HTERT RPE-1 (cell line): ENCODE measurements around the gene ASB9.
"Not testable (repeated sequence)": the region's sequence is repeated elsewhere in the genome, so short reads cannot be mapped to it uniquely, and the experiment has no call there.

Experiments used
- in situ Hi-C: fragments of 300-500 bp; cut with MboI; formaldehyde crosslinking; loops from 4 replicates; pipeline ENCODE4 v1.14.3; 2020; ENCODE audit warnings: low sequenced_read_pairs

Gene ASB9, protein sequence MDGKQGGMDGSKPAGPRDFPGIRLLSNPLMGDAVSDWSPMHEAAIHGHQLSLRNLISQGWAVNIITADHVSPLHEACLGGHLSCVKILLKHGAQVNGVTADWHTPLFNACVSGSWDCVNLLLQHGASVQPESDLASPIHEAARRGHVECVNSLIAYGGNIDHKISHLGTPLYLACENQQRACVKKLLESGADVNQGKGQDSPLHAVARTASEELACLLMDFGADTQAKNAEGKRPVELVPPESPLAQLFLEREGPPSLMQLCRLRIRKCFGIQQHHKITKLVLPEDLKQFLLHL

GRCh38 chrX:15269618-15270521 is at the start of gene ASB9:
TSS of gene ASB9 (minus strand) at chrX:15270083. CDS start at chrX:15269874, 209 bp downstream.
- in situ Hi-C loops, result no loop called here

DNA sequence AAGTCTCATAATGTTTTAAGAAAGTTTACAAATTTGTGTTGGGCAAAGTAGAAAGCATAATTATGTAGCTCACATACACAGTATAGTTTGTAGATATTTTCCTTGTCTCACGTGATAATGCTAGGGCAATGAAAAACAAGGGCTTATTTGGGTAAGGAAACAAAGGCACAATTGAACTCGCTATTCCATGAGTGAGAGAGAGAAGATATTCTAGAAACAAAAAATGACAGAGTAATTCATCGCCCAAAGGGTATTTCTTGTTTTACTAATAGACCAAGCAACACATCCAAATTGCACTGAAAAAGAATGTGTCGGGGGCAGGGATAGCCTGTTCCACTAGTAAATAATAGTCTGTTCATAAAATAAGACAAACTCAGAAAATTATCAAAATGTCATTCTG is 49.2 kb upstream of the ASB9 start:
- in situ Hi-C loops, result no loop called here

DNA sequence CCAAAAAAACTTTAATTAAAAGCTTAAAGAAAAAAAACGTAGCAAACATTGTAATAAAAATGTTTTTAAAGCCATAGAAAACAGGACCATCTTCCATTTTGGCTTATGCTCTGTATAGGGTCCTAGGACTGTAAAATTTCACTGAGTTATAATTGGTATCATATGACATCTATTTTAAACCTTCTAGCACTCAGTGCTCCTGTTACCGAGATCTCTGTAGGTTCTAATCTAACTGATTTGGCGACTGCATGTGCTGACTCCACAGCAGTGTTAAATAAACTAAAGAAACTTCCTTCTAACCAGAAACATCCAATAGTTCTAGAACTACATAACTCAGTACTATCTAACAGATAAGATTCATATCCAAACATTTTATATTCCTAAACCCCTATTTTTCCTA is 45.6 kb upstream of the ASB9 start, which contains the start of gene ASB11:
Gene ASB11 (minus strand): TSS at position 132 of the 400 bp plus-strand sequence. CDS start 35 bp downstream, at position 97.
- in situ Hi-C loops, result no loop called here

- in situ Hi-C loops, result no loop called here
These were observed 44.6 kb upstream of the ASB9 start for GRCh38 chrX:15314472-15314871.

- in situ Hi-C loops, result no loop called here
These were observed 41.2 kb upstream of the ASB9 start for GRCh38 chrX:15311119-15311518.

- in situ Hi-C loops, result no loop called here
These were observed 40.2 kb upstream of the ASB9 start for GRCh38 chrX:15310117-15310516.

GRCh38 chrX:15305899-15306298 is 36.0 kb upstream of the ASB9 start:
- in situ Hi-C loops, result not testable (repeated sequence)

GRCh38 chrX:15301924-15302323 is 32.0 kb upstream of the ASB9 start:
- in situ Hi-C loops, result no loop called here

DNA sequence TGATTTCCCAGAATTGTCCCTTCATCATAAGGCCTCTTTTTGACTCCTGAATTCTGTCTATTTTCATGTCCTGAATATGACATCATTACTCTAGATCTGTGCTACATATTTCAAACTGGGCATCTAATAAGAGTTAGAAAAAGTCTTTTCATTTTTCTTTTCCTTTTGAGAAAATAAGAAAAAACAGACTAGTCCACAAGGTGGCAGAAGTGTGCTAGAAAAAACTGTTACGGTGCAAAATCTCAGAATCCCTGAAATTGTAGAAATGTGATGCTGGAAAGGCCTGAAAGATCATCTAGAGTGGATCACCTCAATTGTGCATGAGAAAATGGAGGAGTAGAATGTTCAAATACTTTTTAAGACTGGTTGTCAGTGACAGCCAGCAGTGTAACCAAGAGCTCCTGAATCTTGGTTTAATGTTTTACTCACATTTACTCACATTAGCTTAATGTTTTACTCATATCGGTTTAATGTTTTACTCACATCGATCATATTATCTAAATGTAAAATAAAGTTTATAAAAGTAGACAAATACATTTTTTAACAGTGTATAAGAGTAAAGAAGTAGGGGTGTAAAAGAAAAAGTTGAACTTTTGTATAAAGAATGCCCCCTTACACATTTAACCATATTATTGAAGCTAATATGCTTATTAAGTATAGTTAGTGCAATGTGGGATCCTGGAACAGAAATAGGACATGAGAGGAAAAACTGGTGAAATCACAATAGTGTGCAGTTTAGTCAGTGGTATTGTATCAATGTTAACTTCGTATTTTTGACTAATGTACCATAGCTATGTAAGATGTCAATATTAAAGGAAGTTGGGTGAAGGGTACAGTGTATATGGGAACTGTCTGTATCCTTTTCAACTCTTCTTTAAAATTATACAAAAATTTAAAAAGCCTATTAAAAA is 30.3 kb upstream of the ASB9 start:
- in situ Hi-C loops, result no loop called here

GRCh38 chrX:15298780-15299179 is 28.9 kb upstream of the ASB9 start:
- in situ Hi-C loops, result no loop called here

GRCh38 chrX:15298201-15298600 is 28.3 kb upstream of the ASB9 start:
- in situ Hi-C loops, result no loop called here

DNA sequence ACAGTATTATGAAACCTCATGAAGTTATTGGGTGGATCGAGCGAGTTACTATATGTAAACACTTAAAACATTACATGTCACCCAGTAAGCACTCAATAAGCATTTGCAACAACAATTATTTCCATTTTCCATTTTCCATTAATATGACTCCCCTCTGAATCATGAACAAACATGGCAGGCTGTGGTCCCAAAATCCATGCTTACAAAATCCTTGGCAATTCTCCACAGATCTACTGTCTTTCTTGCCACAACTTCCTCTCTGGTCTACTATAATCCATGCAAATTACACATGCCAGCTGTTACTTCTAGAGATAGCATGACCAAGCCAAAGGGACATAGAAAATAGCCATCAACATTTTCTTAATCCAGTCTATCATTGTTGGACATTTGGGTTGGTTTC is 23.6 kb upstream of the ASB9 start:
- in situ Hi-C loops, result no loop called here

DNA sequence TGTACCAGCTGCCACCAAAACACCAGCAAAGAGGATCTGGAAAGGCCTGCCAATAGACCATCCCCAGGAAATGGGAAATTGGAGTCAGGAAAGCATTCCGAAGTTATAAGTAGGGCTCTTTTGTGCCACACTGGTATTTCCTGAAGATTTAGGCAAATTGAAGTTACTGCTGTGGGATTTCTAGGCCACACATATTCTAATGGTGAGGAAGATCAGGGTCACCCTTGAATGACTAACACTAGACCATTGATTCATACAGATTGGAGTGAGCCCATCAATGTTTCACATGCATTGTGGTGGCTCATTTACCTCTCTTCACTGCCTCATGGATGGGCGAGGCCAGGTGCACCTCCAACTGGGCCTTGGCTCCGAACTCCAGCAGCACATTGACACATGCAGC is 23.0 kb upstream of the ASB9 start:
- in situ Hi-C loops, result no loop called here

- in situ Hi-C loops, result no loop called here
These were observed 7.7 kb upstream of the ASB9 start for GRCh38 chrX:15277604-15278003.

GRCh38 chrX:15274946-15275345 is 5.1 kb upstream of the ASB9 start:
- in situ Hi-C loops, result no loop called here

GRCh38 chrX:15273275-15273674 is 3.4 kb upstream of the ASB9 start:
- in situ Hi-C loops, result not testable (repeated sequence)

DNA sequence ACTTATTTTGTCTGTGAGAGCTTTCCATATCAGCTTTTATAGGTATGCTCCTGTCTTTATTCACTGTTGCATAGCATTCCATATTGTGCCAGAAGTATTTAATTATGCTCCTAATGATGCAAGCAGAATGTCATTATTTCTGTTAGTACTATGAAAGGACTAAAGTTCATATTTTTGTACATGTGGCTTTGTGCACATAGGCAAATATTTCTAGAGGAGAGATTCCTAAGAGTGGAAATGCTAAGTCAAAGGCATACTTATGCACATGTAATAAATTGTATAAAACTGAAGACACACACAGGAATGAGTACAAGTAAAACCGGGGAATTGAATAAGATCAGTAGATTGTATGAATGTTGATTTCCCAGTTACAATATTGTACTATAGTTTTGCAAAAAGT is 1.9 kb upstream of the ASB9 start:
- in situ Hi-C loops, result no loop called here

DNA sequence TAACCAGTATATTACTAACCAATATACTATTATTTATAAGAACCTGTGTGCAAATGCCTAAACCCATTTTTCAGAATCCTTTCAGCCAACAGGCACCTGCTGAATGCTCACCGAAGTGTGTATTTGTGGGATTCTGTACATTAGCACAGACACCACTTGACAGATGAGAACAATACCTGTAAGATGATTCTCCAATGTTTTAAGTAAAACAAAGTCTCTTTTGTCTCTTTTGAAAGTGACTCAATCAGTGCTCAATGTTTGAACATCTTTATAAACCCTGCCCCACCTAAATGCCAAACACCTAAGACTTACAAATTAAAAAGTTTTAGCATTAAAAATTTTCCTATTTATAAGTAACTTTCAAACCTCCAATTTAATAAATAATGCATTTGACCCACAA is 763 bp downstream of the ASB9 start:
- in situ Hi-C loops, result no loop called here

- in situ Hi-C loops, result no loop called here
These were observed 15.0 kb downstream of the ASB9 start for GRCh38 chrX:15254852-15255251.

DNA sequence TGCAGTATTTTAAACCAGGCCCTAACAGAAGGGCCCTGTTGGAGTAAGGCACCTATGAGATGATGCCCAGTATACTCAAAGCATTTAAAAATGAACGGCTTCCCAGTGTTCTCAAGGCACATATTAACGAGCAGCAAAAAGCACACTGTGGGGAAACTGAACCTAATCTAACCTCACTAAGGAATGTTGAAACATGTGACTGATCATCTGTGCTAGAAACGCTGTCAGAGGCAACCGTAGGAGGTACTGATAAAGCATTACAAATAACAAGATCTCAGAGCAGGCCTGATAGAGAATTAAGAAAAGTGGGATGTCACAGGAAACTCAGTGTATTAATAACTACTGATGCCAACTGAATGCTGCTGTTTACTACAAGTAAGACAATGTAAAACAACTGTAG is 24.0 kb downstream of the ASB9 start:
- in situ Hi-C loops, result no loop called here

DNA sequence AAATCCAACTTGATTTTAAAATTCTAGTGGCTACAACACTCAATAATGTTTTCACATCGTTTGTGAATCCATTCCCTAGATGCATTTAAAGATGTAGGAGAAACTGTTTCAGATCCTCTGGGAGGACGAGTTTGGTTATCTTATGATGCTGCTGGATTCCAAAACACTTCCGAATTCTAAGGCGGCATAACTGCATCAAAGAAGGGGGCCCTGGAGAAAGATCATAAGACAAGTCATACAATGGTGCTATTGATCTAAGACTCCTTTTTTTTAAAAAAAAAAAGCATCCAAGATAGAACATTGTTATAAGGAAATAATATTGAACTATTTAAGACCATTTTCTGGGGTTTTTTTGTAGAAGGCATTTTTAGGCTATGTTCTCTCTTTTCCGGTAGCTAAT is 25.5 kb downstream of the ASB9 start:
- in situ Hi-C loops, result no loop called here
